ENCODE measurements around the gene CCDC82. TPM values are rescaled to one million over a fixed set of nuclear protein-coding genes. Genes with fewer than 3 reads are reported as not detected.
"Not testable (repeated sequence)": the region's sequence is repeated elsewhere in the genome, so short reads cannot be mapped to it uniquely, and the experiment has no call there.

The CCDC82 gene
- polyA plus RNA-seq (2013) = 42.6 TPM

DNA sequence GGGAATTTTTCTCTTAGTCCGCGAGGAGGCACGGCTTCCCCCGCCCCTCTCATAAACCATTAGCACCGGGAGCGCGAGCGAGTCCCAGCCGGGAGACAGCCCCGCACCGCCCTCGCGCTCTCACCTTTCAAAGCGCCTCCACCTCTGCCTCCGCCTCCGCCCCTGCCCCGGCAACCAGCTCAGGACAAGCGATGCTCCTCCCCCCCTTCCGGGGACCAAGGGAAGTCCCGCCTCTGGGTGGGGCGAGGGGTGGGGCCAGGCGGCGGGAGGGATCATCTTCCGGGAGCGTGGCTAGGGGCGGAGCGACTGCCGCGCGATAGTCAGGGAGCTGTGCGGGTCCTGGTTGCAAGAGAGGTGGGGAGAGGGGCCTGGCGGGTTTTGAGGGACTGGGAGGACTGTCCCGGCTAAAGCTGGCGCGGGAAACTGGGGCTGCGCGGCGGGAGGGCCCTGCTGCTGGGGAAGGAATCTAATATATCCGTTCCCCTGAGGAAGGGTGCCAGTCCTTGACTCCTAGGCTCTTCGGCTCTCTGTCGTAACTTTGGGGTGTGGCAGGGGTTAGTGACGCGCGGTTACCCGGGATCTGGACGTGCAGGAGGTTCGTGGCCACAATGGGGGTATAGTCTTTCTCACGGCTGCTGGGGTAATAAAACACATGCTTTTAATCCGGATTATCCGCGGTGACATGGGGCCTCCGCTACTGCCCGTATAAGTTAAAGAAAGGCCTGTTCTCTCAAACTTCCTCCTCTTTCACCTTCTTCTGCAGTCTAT lies at the start of gene CCDC82, which contains the start of gene JRKL:
CCDC82 (minus strand) TSS at position 193 of the 768 bp plus-strand sequence. CDS start 5,165 bp downstream, outside the sequence.
JRKL (plus strand) TSS at position 294 of the 768 bp plus-strand sequence. CDS start 637 bp downstream, outside the sequence.
- under 1% methylated on average over 38 of the region's 53 CpGs for WGBS (ENCODE audit: insufficient coverage)
- peaks cover 12 to 19% (median 18%) of the 10 kb centered on the region in 4 experiments for H3K4me1 ChIP-seq (ENCODE audit: control extremely low read depth in 1 of 4, control insufficient read depth in 4 of 4, insufficient read depth in 4 of 4, low read length in 3 of 4)
- POLR2A ChIA-PET = interaction anchor here (1.4 kb wide), 1 partner anchor 18 kb away, joined by 4 read pairs; no protein-coding TSS in a partner anchor
- peaks cover 0 to 13% (median 2%) of the 10 kb centered on the region in 4 experiments for H3K36me3 ChIP-seq (ENCODE audit: control insufficient read depth in 4 of 4, insufficient read depth in 4 of 4, low read length in 3 of 4)
- H3K9me3 ChIP-seq (ENCODE audit: control extremely low read depth in 1 of 5, control insufficient read depth in 4 of 5, insufficient read depth in 2 of 5, low read depth in 1 of 5, low read length in 4 of 5) = no peaks in the 10 kb centered on the region
- DNase-seq = peak; percentile 93 to 96 (median 96)
- peak within 1 kb of the TSS; percentile 81 to 99 (median 94) for H3K4me3 ChIP-seq (ENCODE audit: control insufficient read depth in 1 of 7, extremely low read depth in 1 of 7, insufficient read depth in 4 of 7, low read depth in 2 of 7, low read length in 6 of 7)
- peak within 1 kb of the TSS; percentile 82 to 92 for H3K27ac ChIP-seq (ENCODE audit: insufficient read depth in 1 of 2, low read depth in 1 of 2, low read length in 2 of 2, poor library complexity in 1 of 2, severe bottlenecking in 2 of 2)
- CTCF ChIA-PET = interaction anchor here (1.0 to 2.2 kb wide), 5 partner anchors 8 to 300 kb away, joined by 3 to 13 read pairs (median 3); partner anchors contain the start of gene MAML2
- H3K27me3 ChIP-seq (replicated peaks in 2 of 5; ENCODE audit: control insufficient read depth in 4 of 5, insufficient read depth in 5 of 5, low read length in 4 of 5) = no peaks in the 10 kb centered on the region

DNA sequence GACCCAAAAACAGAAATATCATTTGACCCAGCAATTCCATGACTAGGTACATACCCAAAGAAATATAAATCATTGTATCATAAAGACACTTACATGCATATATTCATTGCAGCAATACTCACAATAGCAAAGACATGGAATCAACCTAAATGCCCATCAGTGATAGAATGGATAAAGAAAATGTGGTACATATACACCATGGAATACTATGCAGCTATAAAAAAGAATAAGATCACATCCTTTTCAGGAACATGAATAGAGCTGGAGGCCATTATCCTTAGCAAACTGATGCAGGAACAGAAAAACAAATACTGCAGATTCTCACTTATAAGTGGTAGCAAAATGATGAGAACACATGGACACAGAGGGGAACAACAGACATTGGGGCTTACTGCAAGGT lies 42.9 kb upstream of the CCDC82 start:
- H3K4me1 ChIP-seq (ENCODE audit: control extremely low read depth in 1 of 4, control insufficient read depth in 4 of 4, insufficient read depth in 4 of 4, low read length in 3 of 4); H3K27me3 ChIP-seq (replicated peaks in 2 of 5; ENCODE audit: control insufficient read depth in 4 of 5, insufficient read depth in 5 of 5, low read length in 4 of 5); H3K9me3 ChIP-seq (ENCODE audit: control extremely low read depth in 1 of 5, control insufficient read depth in 4 of 5, insufficient read depth in 2 of 5, low read depth in 1 of 5, low read length in 4 of 5); H3K36me3 ChIP-seq (ENCODE audit: control insufficient read depth in 4 of 4, insufficient read depth in 4 of 4, low read length in 3 of 4); H3K4me3 ChIP-seq (ENCODE audit: control insufficient read depth in 1 of 7, extremely low read depth in 1 of 7, insufficient read depth in 4 of 7, low read depth in 2 of 7, low read length in 6 of 7); CTCF ChIA-PET; DNase-seq; H3K27ac ChIP-seq (ENCODE audit: insufficient read depth in 1 of 2, low read depth in 1 of 2, low read length in 2 of 2, poor library complexity in 1 of 2, severe bottlenecking in 2 of 2); POLR2A ChIA-PET: not testable (repeated sequence)

GRCh38 chr11:96430668-96431067 lies 41.0 kb upstream of the CCDC82 start:
- ChIA-PET POLR2A (no interaction called here), CTCF (interaction anchor here (2.3 kb wide), 1 partner anchor 595 kb away, joined by 7 read pairs; no protein-coding TSS in a partner anchor)
- no peak for DNase-seq
- Histone ChIP-seq H3K27me3 (replicated peaks in 2 of 5; ENCODE audit: control insufficient read depth in 4 of 5, insufficient read depth in 5 of 5, low read length in 4 of 5) (no peaks in the 10 kb centered on the region), H3K4me3 (ENCODE audit: control insufficient read depth in 1 of 7, extremely low read depth in 1 of 7, insufficient read depth in 4 of 7, low read depth in 2 of 7, low read length in 6 of 7) (no peak overlapping the region), H3K27ac (ENCODE audit: insufficient read depth in 1 of 2, low read depth in 1 of 2, low read length in 2 of 2, poor library complexity in 1 of 2, severe bottlenecking in 2 of 2) (no peak overlapping the region), H3K36me3 (ENCODE audit: control insufficient read depth in 4 of 4, insufficient read depth in 4 of 4, low read length in 3 of 4) (no peaks in the 10 kb centered on the region), H3K9me3 (ENCODE audit: control extremely low read depth in 1 of 5, control insufficient read depth in 4 of 5, insufficient read depth in 2 of 5, low read depth in 1 of 5, low read length in 4 of 5) (no peaks in the 10 kb centered on the region), H3K4me1 (ENCODE audit: control extremely low read depth in 1 of 4, control insufficient read depth in 4 of 4, insufficient read depth in 4 of 4, low read length in 3 of 4) (no peaks in the 10 kb centered on the region)
- no CpG with 5 or more reads among the region's 3 CpGs for WGBS (ENCODE audit: insufficient coverage)

GRCh38 chr11:96424693-96425092 lies 35.0 kb upstream of the CCDC82 start:
- ChIA-PET CTCF (interaction anchor here (0.7 to 4.7 kb wide), 5 partner anchors 13 to 618 kb away, joined by 3 to 20 read pairs (median 6); no protein-coding TSS in a partner anchor), POLR2A (no interaction called here)
- H3K27me3 ChIP-seq (replicated peaks in 2 of 5; ENCODE audit: control insufficient read depth in 4 of 5, insufficient read depth in 5 of 5, low read length in 4 of 5) = no peaks in the 10 kb centered on the region
- peaks cover 0 to 2% (median 1%) of the 10 kb centered on the region in 4 experiments for H3K4me1 ChIP-seq (ENCODE audit: control extremely low read depth in 1 of 4, control insufficient read depth in 4 of 4, insufficient read depth in 4 of 4, low read length in 3 of 4)
- DNase-seq = no peak
- peaks cover 0 to 2% (median 0%) of the 10 kb centered on the region in 5 experiments for H3K9me3 ChIP-seq (ENCODE audit: control extremely low read depth in 1 of 5, control insufficient read depth in 4 of 5, insufficient read depth in 2 of 5, low read depth in 1 of 5, low read length in 4 of 5)
- H3K4me3 ChIP-seq (ENCODE audit: control insufficient read depth in 1 of 7, extremely low read depth in 1 of 7, insufficient read depth in 4 of 7, low read depth in 2 of 7, low read length in 6 of 7) = no peak overlapping the region
- H3K36me3 ChIP-seq (ENCODE audit: control insufficient read depth in 4 of 4, insufficient read depth in 4 of 4, low read length in 3 of 4) = no peaks in the 10 kb centered on the region
- WGBS (ENCODE audit: insufficient coverage) = no CpG with 5 or more reads among the region's 2 CpGs
- no peak overlapping the region for H3K27ac ChIP-seq (ENCODE audit: insufficient read depth in 1 of 2, low read depth in 1 of 2, low read length in 2 of 2, poor library complexity in 1 of 2, severe bottlenecking in 2 of 2)

DNA sequence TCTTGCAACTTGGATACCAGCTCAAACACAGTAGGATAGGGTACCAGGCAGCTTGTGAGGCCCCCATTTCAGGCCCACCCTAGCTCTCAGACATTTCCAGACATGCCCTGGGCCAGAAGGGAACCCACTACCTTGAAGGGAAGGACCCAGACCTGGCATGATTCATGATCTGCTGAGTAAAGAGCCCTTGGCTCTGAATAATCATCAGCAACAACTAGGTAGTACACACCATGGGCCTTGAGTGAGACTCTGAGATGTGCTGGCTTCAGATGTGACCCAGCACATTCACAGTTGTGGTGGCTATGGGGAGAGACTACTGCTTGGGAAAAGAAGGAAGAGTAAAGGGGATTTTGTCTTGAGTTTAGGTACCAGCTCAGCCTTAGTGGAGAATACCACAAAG lies 23.7 kb upstream of the CCDC82 start:
- POLR2A ChIA-PET = no interaction called here
- DNase-seq = no peak
- CTCF ChIA-PET = no interaction called here
- Histone ChIP-seq H3K9me3 (ENCODE audit: control extremely low read depth in 1 of 5, control insufficient read depth in 4 of 5, insufficient read depth in 2 of 5, low read depth in 1 of 5, low read length in 4 of 5) (no peaks in the 10 kb centered on the region), H3K27me3 (replicated peaks in 2 of 5; ENCODE audit: control insufficient read depth in 4 of 5, insufficient read depth in 5 of 5, low read length in 4 of 5) (no peaks in the 10 kb centered on the region), H3K4me3 (ENCODE audit: control insufficient read depth in 1 of 7, extremely low read depth in 1 of 7, insufficient read depth in 4 of 7, low read depth in 2 of 7, low read length in 6 of 7) (no peak overlapping the region), H3K36me3 (ENCODE audit: control insufficient read depth in 4 of 4, insufficient read depth in 4 of 4, low read length in 3 of 4) (no peaks in the 10 kb centered on the region), H3K4me1 (ENCODE audit: control extremely low read depth in 1 of 4, control insufficient read depth in 4 of 4, insufficient read depth in 4 of 4, low read length in 3 of 4) (no peaks in the 10 kb centered on the region), H3K27ac (ENCODE audit: insufficient read depth in 1 of 2, low read depth in 1 of 2, low read length in 2 of 2, poor library complexity in 1 of 2, severe bottlenecking in 2 of 2) (no peak overlapping the region)

DNA sequence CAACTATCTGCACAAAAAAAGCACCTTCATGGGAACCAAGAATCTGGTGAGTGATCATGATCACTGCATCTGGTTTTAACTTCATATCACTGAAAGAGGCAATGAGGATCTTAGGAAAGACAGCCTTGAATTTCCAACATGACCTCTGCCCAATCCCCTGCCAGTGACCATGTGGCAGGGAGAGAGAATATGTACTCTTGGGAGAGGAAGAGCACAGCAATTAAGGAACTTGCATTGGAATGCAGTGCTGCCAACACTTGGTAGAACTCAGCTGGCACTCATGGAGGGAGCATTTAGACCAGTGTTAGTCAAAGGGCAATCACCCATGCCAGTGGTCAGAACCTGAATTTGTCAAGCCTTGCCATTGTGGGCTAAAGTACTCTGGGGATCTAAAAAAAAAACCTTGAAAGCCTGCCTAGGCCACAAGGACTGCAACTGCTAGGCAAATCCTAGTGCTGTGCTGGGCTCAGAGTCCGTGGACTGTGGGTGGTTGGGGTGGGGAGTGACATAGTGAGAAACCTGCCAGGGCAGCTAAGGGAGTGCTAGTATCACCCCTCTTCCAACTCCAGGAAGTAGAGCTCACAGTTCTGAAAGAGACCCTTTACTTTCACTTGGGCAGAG lies 23.2 kb upstream of the CCDC82 start:
- CTCF ChIA-PET = no interaction called here
- no peak overlapping the region for H3K27ac ChIP-seq (ENCODE audit: insufficient read depth in 1 of 2, low read depth in 1 of 2, low read length in 2 of 2, poor library complexity in 1 of 2, severe bottlenecking in 2 of 2)
- H3K36me3 ChIP-seq (ENCODE audit: control insufficient read depth in 4 of 4, insufficient read depth in 4 of 4, low read length in 3 of 4) = no peaks in the 10 kb centered on the region
- H3K9me3 ChIP-seq (ENCODE audit: control extremely low read depth in 1 of 5, control insufficient read depth in 4 of 5, insufficient read depth in 2 of 5, low read depth in 1 of 5, low read length in 4 of 5) = no peaks in the 10 kb centered on the region
- H3K4me1 ChIP-seq (ENCODE audit: control extremely low read depth in 1 of 4, control insufficient read depth in 4 of 4, insufficient read depth in 4 of 4, low read length in 3 of 4) = no peaks in the 10 kb centered on the region
- POLR2A ChIA-PET = no interaction called here
- no peaks in the 10 kb centered on the region for H3K27me3 ChIP-seq (replicated peaks in 2 of 5; ENCODE audit: control insufficient read depth in 4 of 5, insufficient read depth in 5 of 5, low read length in 4 of 5)
- WGBS (ENCODE audit: insufficient coverage) = no CpG with 5 or more reads among the region's 1 CpG
- DNase-seq = no peak
- H3K4me3 ChIP-seq (ENCODE audit: control insufficient read depth in 1 of 7, extremely low read depth in 1 of 7, insufficient read depth in 4 of 7, low read depth in 2 of 7, low read length in 6 of 7) = no peak overlapping the region

DNA sequence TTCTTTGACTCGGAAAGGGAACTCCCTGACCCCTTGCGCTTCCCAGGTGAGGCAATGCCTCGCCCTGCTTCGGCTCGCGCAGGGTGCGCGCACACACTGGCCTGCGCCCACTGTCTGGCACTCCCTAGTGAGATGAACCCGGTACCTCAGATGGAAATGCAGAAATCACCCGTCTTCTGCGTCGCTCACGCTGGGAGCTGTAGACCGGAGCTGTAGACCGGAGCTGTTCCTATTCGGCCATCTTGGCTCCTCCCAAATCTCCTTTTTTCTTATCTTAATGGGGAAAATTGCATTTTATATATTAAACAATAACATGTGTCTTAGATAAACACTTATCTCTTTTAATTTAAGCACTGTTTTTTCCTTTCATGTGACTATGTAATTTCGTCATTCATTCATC lies 21.7 kb upstream of the CCDC82 start:
- H3K4me1 ChIP-seq (ENCODE audit: control extremely low read depth in 1 of 4, control insufficient read depth in 4 of 4, insufficient read depth in 4 of 4, low read length in 3 of 4); H3K9me3 ChIP-seq (ENCODE audit: control extremely low read depth in 1 of 5, control insufficient read depth in 4 of 5, insufficient read depth in 2 of 5, low read depth in 1 of 5, low read length in 4 of 5); H3K27ac ChIP-seq (ENCODE audit: insufficient read depth in 1 of 2, low read depth in 1 of 2, low read length in 2 of 2, poor library complexity in 1 of 2, severe bottlenecking in 2 of 2); DNase-seq; H3K4me3 ChIP-seq (ENCODE audit: control insufficient read depth in 1 of 7, extremely low read depth in 1 of 7, insufficient read depth in 4 of 7, low read depth in 2 of 7, low read length in 6 of 7); H3K27me3 ChIP-seq (replicated peaks in 2 of 5; ENCODE audit: control insufficient read depth in 4 of 5, insufficient read depth in 5 of 5, low read length in 4 of 5); H3K36me3 ChIP-seq (ENCODE audit: control insufficient read depth in 4 of 4, insufficient read depth in 4 of 4, low read length in 3 of 4); CTCF ChIA-PET; POLR2A ChIA-PET: not testable (repeated sequence)
- 80% methylated on average over 2 of the region's 18 CpGs for WGBS (ENCODE audit: insufficient coverage)

Data from common myeloid progenitor, CD34-positive (primary cell).